B cell (primary cell): Measurements from ENCODE around the gene OR2C3. TPM values are rescaled to one million over a fixed set of nuclear protein-coding genes. Genes with fewer than 3 reads are reported as not detected.
A peak's percentile ranks its signal among the peaks of the same experiment; 100 is the strongest.

Experiments
- ATAC-seq: fragments of 200-7000 bp; cut with Tn5 transposase; one replicate; pipeline ENCODE4 v1.10.0; 2021; ENCODE audit warnings: low read depth, mild to moderate bottlenecking, moderate number of reproducible peaks, moderate library complexity
- CTCF ChIA-PET: fragments of 350-600 bp; sonication (Branson Sonifier 250); formaldehyde crosslinking; loops from one replicate; lab custom pipeline; 2021; ENCODE audit warnings: antibody characterized with exemption, inconsistent platforms; lab: Charles Lee
- POLR2A ChIA-PET: fragments of 350-600 bp; sonication (Branson Sonifier 250); formaldehyde crosslinking; loops from one replicate; lab custom pipeline; 2021; ENCODE audit warnings: antibody characterized with exemption; lab: Charles Lee
- DNase-seq: peaks from one replicate; pipeline ENCODE4 v3.0.0; 2013
- H2AFZ ChIP-seq: 2 replicates; pipeline ENCODE4 v1.6.1; 2012; ENCODE audit warnings: mild to moderate bottlenecking, low read depth, low read length; ENCODE audit not compliant: insufficient read depth, poor library complexity, severe bottlenecking
- H3K27ac ChIP-seq, 2 donors: 1 replicate in 1 of 2; 2 replicates in 1 of 2; pipeline ENCODE4 v1.5.1; 2012 to 2013; ENCODE audit warnings: low read length in 2 of 2, mild to moderate bottlenecking in 2 of 2, moderate library complexity in 1 of 2
- H3K27me3 ChIP-seq, 4 experiments: fragments of 200-600 bp in 1 of 4; sonication (generic) in 1 of 4; replicated peaks in 1 of 4; 1 replicate in 2 of 4; 2 replicates in 2 of 4; pipeline versions ENCODE4 v1.6.1 to v1.7.0; 2013 to 2016; ENCODE audit warnings: low read length in 3 of 4, mild to moderate bottlenecking in 2 of 4, mixed read lengths in 1 of 4, moderate library complexity in 1 of 4; ENCODE audit not compliant: insufficient read depth in 4 of 4, control insufficient read depth in 3 of 4; ENCODE audit errors: control extremely low read depth in 1 of 4
- H3K36me3 ChIP-seq, 2 experiments: replicated peaks in 1 of 2; 1 replicate in 1 of 2; 2 replicates in 1 of 2; pipeline versions ENCODE4 v1.6.1 to v1.7.1; 2013; ENCODE audit warnings: low read length in 1 of 2; ENCODE audit not compliant: insufficient read depth in 2 of 2, control insufficient read depth in 1 of 2; ENCODE audit errors: control extremely low read depth in 1 of 2, extremely low read depth in 1 of 2
- H3K4me1 ChIP-seq, 2 donors: fragments of 200-600 bp in 1 of 2; sonication (generic) in 1 of 2; 1 replicate in 1 of 2; 2 replicates in 1 of 2; pipeline versions ENCODE4 v1.5.1 to v1.6.1; 2013 to 2017; ENCODE audit warnings: low read length in 2 of 2; ENCODE audit not compliant: control insufficient read depth in 2 of 2, insufficient read depth in 2 of 2
- H3K4me2 ChIP-seq: replicated peaks from 2 replicates; pipeline ENCODE3; 2012; ENCODE audit warnings: mild to moderate bottlenecking, low read depth, low read length; ENCODE audit not compliant: poor library complexity, severe bottlenecking
- H3K4me3 ChIP-seq, 5 experiments: fragments of 200-600 bp in 1 of 5; sonication (generic) in 1 of 5; 1 replicate in 3 of 5; 2 replicates in 2 of 5; pipeline versions ENCODE4 v1.5.1 to v1.7.0; 2011 to 2016; ENCODE audit warnings: low read length in 4 of 5, mild to moderate bottlenecking in 4 of 5, low read depth in 2 of 5, control low read depth in 1 of 5, moderate library complexity in 1 of 5; ENCODE audit not compliant: insufficient read depth in 1 of 5; ENCODE audit errors: control extremely low read depth in 1 of 5, extremely low read depth in 1 of 5
- H3K79me2 ChIP-seq: fragments of 200-600 bp; sonication (generic); one replicate; pipeline ENCODE4 v1.6.0; 2016; ENCODE audit warnings: low read length; ENCODE audit not compliant: control insufficient read depth, insufficient read depth
- H3K9ac ChIP-seq: fragments of 200-600 bp; sonication (generic); 2 replicates; pipeline ENCODE4 v1.6.1; 2017; ENCODE audit warnings: mild to moderate bottlenecking, low read length, moderate library complexity
- H3K9me3 ChIP-seq, 3 donors: one replicate each; pipeline versions ENCODE4 v1.6.1 to v1.7.1; 2013; ENCODE audit warnings: low read length in 2 of 3; ENCODE audit not compliant: control insufficient read depth in 2 of 3, insufficient read depth in 1 of 3; ENCODE audit errors: control extremely low read depth in 1 of 3
- H4K20me1 ChIP-seq: 2 replicates; pipeline ENCODE4 v1.6.0; 2012; ENCODE audit warnings: mild to moderate bottlenecking, low read length; ENCODE audit not compliant: insufficient read depth, control insufficient read depth, poor library complexity, severe bottlenecking
- H3K27ac Mint-ChIP-seq: one replicate; pipeline ENCODE4 v1.8.0; 2021; ENCODE audit warnings: mixed read lengths
- H3K27me3 Mint-ChIP-seq: one replicate; pipeline ENCODE4 v1.8.0; 2021; ENCODE audit warnings: mixed read lengths
- H3K4me1 Mint-ChIP-seq: one replicate; pipeline ENCODE4 v1.8.0; 2021; ENCODE audit warnings: mixed read lengths
- H3K4me3 Mint-ChIP-seq: one replicate; pipeline ENCODE4 v1.8.0; 2021; ENCODE audit warnings: mixed read lengths
- H3K9me3 Mint-ChIP-seq: one replicate; pipeline ENCODE4 v1.8.0; 2022; ENCODE audit warnings: mixed read lengths; ENCODE audit not compliant: insufficient read depth
- CTCF ChIP-seq: fragments of 200-600 bp; IDR thresholded peaks from one replicate; pipeline ENCODE4 v1.8.0; 2022; ENCODE audit warnings: antibody characterized with exemption, mild to moderate bottlenecking
- EZH2 ChIP-seq: IDR thresholded peaks from 2 replicates; pipeline ENCODE4 v1.6.1; 2012; ENCODE audit warnings: borderline replicate concordance, low read depth, mild to moderate bottlenecking, moderate library complexity, low read length; ENCODE audit not compliant: insufficient read depth, poor library complexity, severe bottlenecking
- WGBS: methylation state at CpG from one replicate; pipeline ENCODE4 v1.1.5; 2013; ENCODE audit warnings: missing lambda C conversion rate; ENCODE audit not compliant: insufficient coverage; 5-methylcytosine and 5-hydroxymethylcytosine counted together
- intact Hi-C: fragments of 100-400 bp; cut with micrococcal nuclease; formaldehyde crosslinking; loops from one replicate; pipeline ENCODE4 v1.10.0; 2022
- polyA plus RNA-seq: library from polyadenylated mRNA; depleted of rRNA; stranded (reverse); fragments of >200 nt; gene quantifications from 2 replicates; pipeline ENCODE4 v1.2.3, GENCODE V29; 2012
- total RNA-seq, 2 donors: library from RNA; stranded (reverse); fragments of 120-200 nt in 1 of 2; gene quantifications; 1 replicate in 1 of 2; 2 replicates in 1 of 2; pipeline versions ENCODE4 v1.2.3 to v1.2.4, GENCODE V29; 2013 to 2022

The OR2C3 gene
- total and polyA plus RNA-seq, 2 donors (not counting 1 experiment from before 2014, with no cell fraction given): not detected

GRCh38 chr1:247518613-247518891 is 17.7 kb downstream of the OR2C3 start:
- Histone ChIP-seq H3K9ac (no peak overlapping the region), H3K36me3 (no peaks in the 10 kb centered on the region), H3K4me2 (no peak overlapping the region), H3K4me3 (peak overlapping the region in 2 of 5 experiments; percentile 11 to 36), H4K20me1 (no peaks in the 10 kb centered on the region), H3K9me3 (peaks cover 0 to 18% (median 1%) of the 10 kb centered on the region in 3 donors), H3K27ac (no peak overlapping the region), H3K27me3 (no peaks in the 10 kb centered on the region), H2AFZ (peak overlapping the region; percentile 22), H3K79me2 (no peaks in the 10 kb centered on the region), H3K4me1 (no peaks in the 10 kb centered on the region)
- no peak for DNase-seq
- Mint-ChIP-seq H3K4me3 (no peak overlapping the region), H3K27ac (no peak overlapping the region), H3K27me3 (peaks cover 16% of the 10 kb centered on the region), H3K4me1 (no peaks in the 10 kb centered on the region), H3K9me3 (peaks cover 2% of the 10 kb centered on the region)
- ChIA-PET CTCF (no interaction called here), POLR2A (no interaction called here)
- WGBS: 86% methylated on average over 19 of the region's 19 CpGs
- intact Hi-C loops: no loop called here
- TF ChIP-seq CTCF (no peak), EZH2 (no peak)
- ATAC-seq: no peak

- 62% methylated on average over 72 of the region's 72 CpGs for WGBS
- Histone ChIP-seq H4K20me1 (no peaks in the 10 kb centered on the region), H2AFZ (peak overlapping the region; percentile 22), H3K27me3 (no peaks in the 10 kb centered on the region), H3K4me2 (peak overlapping the region; percentile 33), H3K4me3 (peak overlapping the region in 3 of 5 experiments; percentile 11 to 36 (median 11)), H3K9ac (peak overlapping the region; percentile 23), H3K9me3 (peaks cover 0 to 21% (median 1%) of the 10 kb centered on the region in 3 donors), H3K4me1 (no peaks in the 10 kb centered on the region), H3K27ac (no peak overlapping the region), H3K79me2 (no peaks in the 10 kb centered on the region), H3K36me3 (no peaks in the 10 kb centered on the region)
- intact Hi-C loops: no loop called here
- ATAC-seq (no peak), DNase-seq (peak; percentile 10)
- Mint-ChIP-seq H3K4me3 (no peak overlapping the region), H3K4me1 (no peaks in the 10 kb centered on the region), H3K27ac (no peak overlapping the region), H3K9me3 (peaks cover 1% of the 10 kb centered on the region), H3K27me3 (peaks cover 16% of the 10 kb centered on the region)
- ChIA-PET POLR2A (no interaction called here), CTCF (no interaction called here)
- TF ChIP-seq CTCF: no peak
- TF ChIP-seq EZH2: no peak
Measured at GRCh38 chr1:247517795-247518612, 18.2 kb downstream of the OR2C3 start.
